Measurements from ENCODE around the gene LMBRD2. TPM values are rescaled to one million over a fixed set of nuclear protein-coding genes. Genes with fewer than 3 reads are reported as not detected.

LMBRD2 gene
- total and polyA plus RNA-seq, 11 donors: 2.6 to 18.2 (median 13.8) TPM

DNA sequence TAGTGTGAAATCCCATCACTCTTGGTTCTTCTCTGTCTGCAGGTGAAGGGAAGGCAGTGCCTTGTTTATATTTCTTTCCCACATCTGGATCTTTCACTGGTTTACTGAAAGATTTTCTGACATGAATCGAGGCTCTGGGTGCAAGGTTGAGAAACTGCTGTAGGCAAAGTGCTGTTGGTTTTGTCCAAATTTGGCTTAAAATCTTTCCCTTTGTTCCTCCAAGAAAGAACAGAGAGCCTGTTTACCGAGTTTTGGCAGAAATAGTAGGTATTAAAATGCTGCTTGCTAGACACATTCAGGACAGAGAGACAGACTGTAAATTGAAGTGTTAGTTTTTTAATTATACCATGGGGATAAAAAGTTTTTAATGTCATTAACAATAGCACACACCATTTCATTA lies 21.7 kb upstream of the LMBRD2 start:
- intact Hi-C loops (cut with DNase I): loop anchor here in 4 of 10 donors (10.0 kb wide), 3 partner anchors 131 to 521 kb away; partner anchors contain the start of gene RANBP3L (in 1 of the 4)

DNA sequence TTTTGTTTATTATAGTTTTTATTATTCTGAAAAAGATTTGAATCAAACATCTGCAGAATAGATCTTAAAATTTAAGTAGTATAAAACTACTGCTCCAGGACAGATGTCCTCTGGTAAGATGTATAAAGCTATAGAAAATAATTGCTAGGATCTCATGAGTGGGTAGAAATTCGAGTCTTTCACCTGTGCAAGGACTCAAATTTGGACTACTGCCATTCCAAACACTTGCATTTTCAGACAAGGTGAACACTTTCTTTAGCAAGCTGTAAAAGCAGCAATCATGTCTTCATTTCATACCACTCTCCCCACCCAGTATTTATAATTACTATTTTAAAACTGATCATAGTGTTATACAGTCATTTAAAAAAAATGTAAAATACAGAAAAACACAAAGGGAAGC lies 20.9 kb upstream of the LMBRD2 start:
- H3K4me3 ChIP-seq: no peak overlapping the region

More for the DNA sequence above, 21.7 kb upstream of the LMBRD2 start:
- WGBS, 4 donors: 82 to 86% (median 84%) methylated on average over 2 of the region's 2 CpGs
- DNase-seq: no peak
- Histone ChIP-seq H3K36me3 (peaks cover 0 to 98% (median 79%) of the 10 kb centered on the region in 9 donors), H3K9me3 (no peaks in the 10 kb centered on the region), H3K4me3 (no peak overlapping the region), H3K27me3 (no peaks in the 10 kb centered on the region), H3K27ac (no peak overlapping the region), H3K4me1 (no peaks in the 10 kb centered on the region)
- no peak for ATAC-seq
- TF ChIP-seq, protein P1, sequence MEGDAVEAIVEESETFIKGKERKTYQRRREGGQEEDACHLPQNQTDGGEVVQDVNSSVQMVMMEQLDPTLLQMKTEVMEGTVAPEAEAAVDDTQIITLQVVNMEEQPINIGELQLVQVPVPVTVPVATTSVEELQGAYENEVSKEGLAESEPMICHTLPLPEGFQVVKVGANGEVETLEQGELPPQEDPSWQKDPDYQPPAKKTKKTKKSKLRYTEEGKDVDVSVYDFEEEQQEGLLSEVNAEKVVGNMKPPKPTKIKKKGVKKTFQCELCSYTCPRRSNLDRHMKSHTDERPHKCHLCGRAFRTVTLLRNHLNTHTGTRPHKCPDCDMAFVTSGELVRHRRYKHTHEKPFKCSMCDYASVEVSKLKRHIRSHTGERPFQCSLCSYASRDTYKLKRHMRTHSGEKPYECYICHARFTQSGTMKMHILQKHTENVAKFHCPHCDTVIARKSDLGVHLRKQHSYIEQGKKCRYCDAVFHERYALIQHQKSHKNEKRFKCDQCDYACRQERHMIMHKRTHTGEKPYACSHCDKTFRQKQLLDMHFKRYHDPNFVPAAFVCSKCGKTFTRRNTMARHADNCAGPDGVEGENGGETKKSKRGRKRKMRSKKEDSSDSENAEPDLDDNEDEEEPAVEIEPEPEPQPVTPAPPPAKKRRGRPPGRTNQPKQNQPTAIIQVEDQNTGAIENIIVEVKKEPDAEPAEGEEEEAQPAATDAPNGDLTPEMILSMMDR (IDR thresholded peaks at IDR 0.05): no peak
- TF ChIP-seq POLR2A (IDR thresholded peaks at IDR 0.05): no peak

DNA sequence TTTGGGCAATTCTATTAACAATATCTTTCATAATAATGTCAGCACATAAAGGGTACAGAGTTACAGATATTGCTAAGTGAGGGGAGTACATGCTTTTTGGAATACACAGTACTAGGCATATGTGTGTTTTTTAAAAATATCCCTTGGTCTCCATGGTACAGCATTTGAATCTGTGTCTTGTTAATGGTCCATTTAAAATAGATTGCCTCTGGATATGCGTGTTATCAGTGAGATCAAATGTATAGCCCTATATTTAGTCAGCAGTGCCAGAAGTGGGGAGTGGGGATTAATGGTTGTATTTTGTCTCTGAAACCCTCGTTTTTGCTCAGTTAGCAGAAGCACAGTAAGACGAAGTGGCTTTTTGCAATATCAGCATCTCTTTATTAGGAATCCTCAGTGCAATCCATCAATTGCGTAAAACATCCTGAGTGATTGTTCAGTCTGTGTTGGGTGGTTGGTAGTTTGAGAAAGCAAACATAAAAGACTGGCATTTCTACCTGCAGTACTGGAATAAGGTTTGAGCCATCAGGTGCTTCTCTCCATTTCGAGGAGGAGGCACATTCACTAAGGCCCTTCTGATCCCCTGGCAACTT lies 19.2 kb upstream of the LMBRD2 start:
- Histone ChIP-seq H3K4me1 (no peaks in the 10 kb centered on the region), H3K27ac (no peak overlapping the region), H3K27me3 (no peaks in the 10 kb centered on the region), H3K4me3 (no peak overlapping the region), H3K9me3 (no peaks in the 10 kb centered on the region), H3K36me3 (peaks cover 0 to 100% (median 83%) of the 10 kb centered on the region in 9 donors)
- no peak for DNase-seq
- ATAC-seq: no peak
- intact Hi-C loops (cut with DNase I): loop anchor here in 4 of 10 donors (10.0 kb wide), 3 partner anchors 134 to 524 kb away; partner anchors contain the start of gene RANBP3L (in 1 of the 4)
- no peak for TF ChIP-seq POLR2A (IDR thresholded peaks at IDR 0.05)
- TF ChIP-seq, protein P1 (IDR thresholded peaks at IDR 0.05): no peak
- 90 to 92% (median 91%) methylated on average over 5 of the region's 5 CpGs for WGBS, 4 donors

More for the DNA sequence above, 20.9 kb upstream of the LMBRD2 start:
- Histone ChIP-seq H3K27ac (no peak overlapping the region), H3K36me3 (peaks cover 0 to 98% (median 80%) of the 10 kb centered on the region in 9 donors), H3K27me3 (no peaks in the 10 kb centered on the region), H3K9me3 (no peaks in the 10 kb centered on the region), H3K4me1 (no peaks in the 10 kb centered on the region)
- TF ChIP-seq POLR2A (IDR thresholded peaks at IDR 0.05): no peak
- TF ChIP-seq, protein P1 (IDR thresholded peaks at IDR 0.05): no peak
- DNase-seq (no peak), ATAC-seq (no peak)
- WGBS, 4 donors: 77 to 90% (median 83%) methylated on average over 1 of the region's 1 CpG
- intact Hi-C loops (cut with DNase I): loop anchor here in 4 of 10 donors (10.0 kb wide), 3 partner anchors 132 to 522 kb away; partner anchors contain the start of gene RANBP3L (in 1 of the 4)

DNA sequence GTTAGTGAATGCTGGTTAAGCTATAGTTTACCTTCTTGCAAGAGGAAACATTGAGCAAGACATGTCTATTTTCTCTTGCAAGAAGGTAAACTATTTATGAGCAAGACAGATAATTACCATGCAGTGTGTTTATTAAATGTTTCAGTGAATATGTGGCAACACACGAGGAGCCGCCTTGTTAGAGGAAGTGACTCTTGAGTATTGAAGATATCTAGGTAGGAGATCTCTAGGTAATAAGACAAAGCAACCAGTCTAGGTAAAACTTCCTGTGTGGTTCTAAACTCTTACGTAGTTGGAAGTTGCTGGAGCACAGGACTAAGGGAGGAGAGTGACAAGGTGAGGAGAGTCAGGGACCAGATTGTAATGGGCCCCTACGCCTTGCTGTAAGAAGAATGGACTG lies 17.1 kb upstream of the LMBRD2 start:
- no peak for DNase-seq
- ATAC-seq: no peak
- WGBS, 4 donors: 92 to 96% (median 94%) methylated on average over 4 of the region's 4 CpGs
- H3K4me3 ChIP-seq: no peak overlapping the region
- intact Hi-C loops (cut with DNase I): no loop called here
- no peaks in the 10 kb centered on the region for H3K27me3 ChIP-seq
- TF ChIP-seq, protein P1 (IDR thresholded peaks at IDR 0.05): no peak
- no peak for TF ChIP-seq POLR2A (IDR thresholded peaks at IDR 0.05)
- H3K27ac ChIP-seq: no peak overlapping the region
- no peaks in the 10 kb centered on the region for H3K4me1 ChIP-seq
- no peaks in the 10 kb centered on the region for H3K9me3 ChIP-seq
- peaks cover 2 to 100% (median 92%) of the 10 kb centered on the region in 9 donors for H3K36me3 ChIP-seq
